Measurements from ENCODE around the gene PDHA1.

Gene PDHA1

GRCh38 chrX:19332983-19333382 is 10.7 kb upstream of the PDHA1 start:
- Histone ChIP-seq H3K27me3 (ENCODE audit: insufficient read depth, poor library complexity, severe bottlenecking) (no peaks in the 10 kb centered on the region), H3K4me3 (replicated peaks; ENCODE audit: insufficient read depth, low read length) (no peak overlapping the region), H3K27ac (replicated peaks) (no peak overlapping the region)
- no peak for DNase-seq (ENCODE audit: low read depth in 1 of 2, low spot score in 1 of 2)
- TF ChIP-seq SPI1 (IDR thresholded peaks at IDR 0.05; ENCODE audit: borderline replicate concordance, low read depth) (no peak), POLR2AphosphoS5 (IDR thresholded peaks at IDR 0.05; ENCODE audit: low read depth) (no peak), CTCF (IDR thresholded peaks at IDR 0.05; ENCODE audit: insufficient read depth, low read length) (no peak), REST (IDR thresholded peaks at IDR 0.05; ENCODE audit: insufficient replicate concordance, low read depth) (no peak), GABPA (IDR thresholded peaks at IDR 0.05; ENCODE audit: low read depth) (no peak)

GRCh38 chrX:19334945-19335626 is 8.6 kb upstream of the PDHA1 start:
- Histone ChIP-seq H3K4me3 (replicated peaks; ENCODE audit: insufficient read depth, low read length) (no peak overlapping the region), H3K27ac (replicated peaks) (no peak overlapping the region), H3K27me3 (ENCODE audit: insufficient read depth, poor library complexity, severe bottlenecking) (no peaks in the 10 kb centered on the region)
- DNase-seq (ENCODE audit: low read depth in 1 of 2, low spot score in 1 of 2): peak in 1 of 2 experiments; percentile 64
- TF ChIP-seq SPI1 (IDR thresholded peaks at IDR 0.05; ENCODE audit: borderline replicate concordance, low read depth) (no peak), REST (IDR thresholded peaks at IDR 0.05; ENCODE audit: insufficient replicate concordance, low read depth) (no peak), POLR2AphosphoS5 (IDR thresholded peaks at IDR 0.05; ENCODE audit: low read depth) (no peak), CTCF (IDR thresholded peaks at IDR 0.05; ENCODE audit: insufficient read depth, low read length) (peak; percentile 55), GABPA (IDR thresholded peaks at IDR 0.05; ENCODE audit: low read depth) (no peak)

GRCh38 chrX:19342331-19342906 is 1.3 kb upstream of the PDHA1 start:
- DNase-seq (ENCODE audit: low read depth in 1 of 2, low spot score in 1 of 2): peak in 1 of 2 experiments; percentile 35
- TF ChIP-seq REST (IDR thresholded peaks at IDR 0.05; ENCODE audit: insufficient replicate concordance, low read depth) (no peak), GABPA (IDR thresholded peaks at IDR 0.05; ENCODE audit: low read depth) (no peak), SPI1 (IDR thresholded peaks at IDR 0.05; ENCODE audit: borderline replicate concordance, low read depth) (no peak), CTCF (IDR thresholded peaks at IDR 0.05; ENCODE audit: insufficient read depth, low read length) (no peak), POLR2AphosphoS5 (IDR thresholded peaks at IDR 0.05; ENCODE audit: low read depth) (no peak)

More at GRCh38 chrX:19342331-19342906, 1.3 kb upstream of the PDHA1 start:
- no peaks in the 10 kb centered on the region for H3K27me3 ChIP-seq (ENCODE audit: insufficient read depth, poor library complexity, severe bottlenecking)
- H3K4me3 ChIP-seq (replicated peaks; ENCODE audit: insufficient read depth, low read length): no peak overlapping the region
- H3K27ac ChIP-seq (replicated peaks): peak overlapping the region; percentile 59

Data from HL-60 (cell line).